Mesenchymal stem cell (in vitro differentiated cells and primary cell): ENCODE results near the gene KLHL36.

Experiments used
- DNase-seq: peaks from one replicate; pipeline ENCODE4 v3.0.0-alpha.2; 2013
- H2AFZ ChIP-seq: one replicate; pipeline ENCODE4 v1.6.1; 2013; ENCODE audit warnings: low read depth, mild to moderate bottlenecking, control low read depth, inconsistent platforms, low read length, moderate library complexity
- H2AK5ac ChIP-seq: 2 replicates; pipeline ENCODE4 v1.6.1; 2013; ENCODE audit warnings: low read length, moderate library complexity, mild to moderate bottlenecking, inconsistent platforms; ENCODE audit not compliant: severe bottlenecking
- H2BK120ac ChIP-seq: one replicate; pipeline ENCODE4 v1.6.1; 2013; ENCODE audit warnings: low read depth, mild to moderate bottlenecking, inconsistent platforms, low read length, moderate library complexity
- H2BK12ac ChIP-seq, 2 experiments: one replicate each; pipeline ENCODE4 v1.6.1; 2013; ENCODE audit warnings: inconsistent platforms in 2 of 2, low read length in 2 of 2, mild to moderate bottlenecking in 2 of 2, moderate library complexity in 2 of 2, control low read depth in 1 of 2
- H2BK15ac ChIP-seq: one replicate; pipeline ENCODE4 v1.6.1; 2013; ENCODE audit warnings: mild to moderate bottlenecking, low read depth, inconsistent platforms; ENCODE audit not compliant: poor library complexity, severe bottlenecking
- H2BK5ac ChIP-seq: 2 replicates; pipeline ENCODE4 v1.6.1; 2013; ENCODE audit warnings: low read depth, mild to moderate bottlenecking, low read length, control low read depth, inconsistent platforms; ENCODE audit not compliant: poor library complexity, severe bottlenecking
- H3K14ac ChIP-seq, 2 experiments: one replicate each; pipeline ENCODE4 v1.6.1; 2013; ENCODE audit warnings: inconsistent platforms in 2 of 2, low read length in 2 of 2, control low read depth in 1 of 2, mild to moderate bottlenecking in 1 of 2, moderate library complexity in 1 of 2
- H3K18ac ChIP-seq, 2 experiments: one replicate each; pipeline ENCODE4 v1.6.1; 2013; ENCODE audit warnings: inconsistent platforms in 2 of 2, low read length in 2 of 2, control low read depth in 1 of 2, low read depth in 1 of 2, mild to moderate bottlenecking in 1 of 2
- H3K23ac ChIP-seq, 2 experiments: one replicate each; pipeline ENCODE4 v1.6.1; 2013; ENCODE audit warnings: inconsistent platforms in 2 of 2, low read length in 2 of 2, mild to moderate bottlenecking in 2 of 2, moderate library complexity in 2 of 2, control low read depth in 1 of 2
- H3K27ac ChIP-seq: 2 replicates; pipeline ENCODE4 v1.5.1; 2013; ENCODE audit warnings: mild to moderate bottlenecking, moderate library complexity, low read length, control low read depth, inconsistent platforms; ENCODE audit not compliant: poor library complexity, severe bottlenecking
- H3K27me3 ChIP-seq, 2 experiments: 2 replicates each; pipeline versions ENCODE4 v1.6.1 to v1.7.0; 2013; ENCODE audit warnings: low read length in 2 of 2, mild to moderate bottlenecking in 2 of 2, moderate library complexity in 2 of 2, control low read depth in 1 of 2, inconsistent platforms in 1 of 2; ENCODE audit not compliant: control insufficient read depth in 1 of 2, insufficient read depth in 1 of 2
- H3K36me3 ChIP-seq, 2 experiments: 2 replicates each; pipeline versions ENCODE4 v1.6.1 to v1.7.0; 2013; ENCODE audit warnings: low read length in 2 of 2, control low read depth in 1 of 2, inconsistent platforms in 1 of 2, low read depth in 1 of 2, mild to moderate bottlenecking in 1 of 2; ENCODE audit not compliant: insufficient read depth in 2 of 2, control insufficient read depth in 1 of 2
- H3K4ac ChIP-seq, 2 experiments: one replicate each; pipeline ENCODE4 v1.6.1; 2013; ENCODE audit warnings: inconsistent platforms in 2 of 2, low read length in 2 of 2, mild to moderate bottlenecking in 2 of 2, moderate library complexity in 2 of 2, control low read depth in 1 of 2, low read depth in 1 of 2
- H3K4me1 ChIP-seq: 2 replicates; pipeline ENCODE4 v1.6.1; 2013; ENCODE audit warnings: low read depth, low read length, control low read depth; ENCODE audit not compliant: control insufficient read depth, insufficient read depth
- H3K4me2 ChIP-seq: 2 replicates; pipeline ENCODE4 v1.6.1; 2013; ENCODE audit warnings: low read length, mild to moderate bottlenecking, inconsistent platforms; ENCODE audit not compliant: poor library complexity, severe bottlenecking
- H3K4me3 ChIP-seq, 2 experiments: 2 replicates each; pipeline versions ENCODE4 v1.5.1 to v1.7.0; 2013; ENCODE audit warnings: low read length in 2 of 2, mild to moderate bottlenecking in 2 of 2, control low read depth in 1 of 2, low read depth in 1 of 2; ENCODE audit not compliant: insufficient read depth in 1 of 2
- H3K79me1 ChIP-seq: replicated peaks from 2 replicates; pipeline ENCODE4 v1.6.1; 2013; ENCODE audit warnings: mild to moderate bottlenecking, control low read depth, low read length, inconsistent platforms; ENCODE audit not compliant: poor library complexity, severe bottlenecking
- H3K9ac ChIP-seq: 2 replicates; pipeline ENCODE4 v1.7.0; 2013; ENCODE audit warnings: mild to moderate bottlenecking, low read length, moderate library complexity
- H3K9me3 ChIP-seq: 2 replicates; pipeline ENCODE4 v1.7.0; 2013; ENCODE audit warnings: mild to moderate bottlenecking, low read length; ENCODE audit not compliant: control insufficient read depth
- H4K8ac ChIP-seq: one replicate; pipeline ENCODE4 v1.6.1; 2013; ENCODE audit warnings: inconsistent platforms, mild to moderate bottlenecking, low read length, moderate library complexity
- H4K91ac ChIP-seq: one replicate; pipeline ENCODE4 v1.6.1; 2013; ENCODE audit warnings: mild to moderate bottlenecking, low read length, inconsistent platforms
- WGBS: methylation state at CpG from one replicate; pipeline ENCODE4 v1.1.7; 2013; ENCODE audit warnings: mixed read lengths; 5-methylcytosine and 5-hydroxymethylcytosine counted together

The KLHL36 gene

GRCh38 chr16:84656649-84657048 is 8.3 kb downstream of the KLHL36 start:
- Histone ChIP-seq H3K27ac (no peak overlapping the region), H3K79me1 (peaks cover 45% of the 10 kb centered on the region), H3K4me1 (peaks cover 2% of the 10 kb centered on the region), H3K36me3 (peaks cover 69 to 79% of the 10 kb centered on the region in 2 experiments), H2AFZ (no peak overlapping the region), H3K9me3 (no peaks in the 10 kb centered on the region), H4K91ac (peak overlapping the region; percentile 27), H3K4me3 (no peak overlapping the region), H3K4me2 (no peak overlapping the region), H2AK5ac (no peak overlapping the region), H4K8ac (no peak overlapping the region), H3K4ac (no peak overlapping the region), H3K27me3 (no peaks in the 10 kb centered on the region), H2BK12ac (no peak overlapping the region), H3K9ac (no peak overlapping the region), H3K23ac (no peak overlapping the region), H2BK120ac (no peak overlapping the region), H3K14ac (no peak overlapping the region), H2BK5ac (no peak overlapping the region), H2BK15ac (no peak overlapping the region), H3K18ac (no peak overlapping the region)
- DNase-seq, result no peak
- 97% methylated on average over 21 of the region's 22 CpGs for WGBS

GRCh38 chr16:84657229-84657837 is 9.0 kb downstream of the KLHL36 start:
- whole genome bisulfite sequencing, result 98% methylated on average over 50 of the region's 50 CpGs
- Histone ChIP-seq H3K36me3 (peaks cover 75 to 80% of the 10 kb centered on the region in 2 experiments), H3K4me2 (no peak overlapping the region), H2BK15ac (no peak overlapping the region), H3K18ac (no peak overlapping the region), H2AK5ac (no peak overlapping the region), H3K27ac (no peak overlapping the region), H3K4me1 (peaks cover 8% of the 10 kb centered on the region), H3K23ac (no peak overlapping the region), H3K27me3 (no peaks in the 10 kb centered on the region), H2AFZ (no peak overlapping the region), H3K9me3 (no peaks in the 10 kb centered on the region), H3K9ac (no peak overlapping the region), H3K79me1 (peaks cover 49% of the 10 kb centered on the region), H3K14ac (no peak overlapping the region), H4K8ac (no peak overlapping the region), H2BK5ac (no peak overlapping the region), H3K4ac (no peak overlapping the region), H2BK12ac (no peak overlapping the region), H2BK120ac (no peak overlapping the region), H3K4me3 (no peak overlapping the region), H4K91ac (no peak overlapping the region)
- DNase-seq, result no peak

- H3K27ac ChIP-seq, result no peak overlapping the region
- H3K4me1 ChIP-seq, result peaks cover 11% of the 10 kb centered on the region
- H3K9me3 ChIP-seq, result no peaks in the 10 kb centered on the region
- H2AFZ ChIP-seq, result no peak overlapping the region
- H3K4me2 ChIP-seq, result no peak overlapping the region
- peaks cover 74 to 82% of the 10 kb centered on the region in 2 experiments for H3K36me3 ChIP-seq
- H2AK5ac ChIP-seq, result no peak overlapping the region
- H2BK12ac ChIP-seq, result no peak overlapping the region
- no peak overlapping the region for H3K18ac ChIP-seq
- no peak overlapping the region for H2BK120ac ChIP-seq
- 92% methylated on average over 11 of the region's 11 CpGs for WGBS
- H2BK15ac ChIP-seq, result no peak overlapping the region
- H3K27me3 ChIP-seq, result no peaks in the 10 kb centered on the region
- H3K23ac ChIP-seq, result no peak overlapping the region
- H3K4ac ChIP-seq, result no peak overlapping the region
- no peak overlapping the region for H2BK5ac ChIP-seq
- H3K4me3 ChIP-seq, result no peak overlapping the region
- no peak overlapping the region for H3K14ac ChIP-seq
- H4K8ac ChIP-seq, result no peak overlapping the region
- H3K9ac ChIP-seq, result no peak overlapping the region
- H3K79me1 ChIP-seq, result peaks cover 47% of the 10 kb centered on the region
- no peak for DNase-seq
- no peak overlapping the region for H4K91ac ChIP-seq
Measured at GRCh38 chr16:84658690-84659089, 10.4 kb downstream of the KLHL36 start.

GRCh38 chr16:84659656-84660300 is 11.5 kb downstream of the KLHL36 start:
- Histone ChIP-seq H3K4me2 (no peak overlapping the region), H3K14ac (no peak overlapping the region), H3K18ac (no peak overlapping the region), H2BK120ac (no peak overlapping the region), H3K4ac (no peak overlapping the region), H3K9ac (no peak overlapping the region), H2BK15ac (no peak overlapping the region), H3K27me3 (no peaks in the 10 kb centered on the region), H4K91ac (no peak overlapping the region), H3K27ac (no peak overlapping the region), H2BK5ac (no peak overlapping the region), H3K36me3 (peaks cover 75 to 86% of the 10 kb centered on the region in 2 experiments), H4K8ac (peak overlapping the region; percentile 45), H2BK12ac (no peak overlapping the region), H3K4me3 (no peak overlapping the region), H2AK5ac (no peak overlapping the region), H3K79me1 (peaks cover 53% of the 10 kb centered on the region), H2AFZ (no peak overlapping the region), H3K23ac (no peak overlapping the region), H3K4me1 (peaks cover 11% of the 10 kb centered on the region), H3K9me3 (no peaks in the 10 kb centered on the region)
- DNase-seq, result no peak
- WGBS, result 96% methylated on average over 27 of the region's 27 CpGs
